Liver (tissue), 9 donors: ENCODE results near the gene HOXB4. TPM values are rescaled to one million over a fixed set of nuclear protein-coding genes. Genes with fewer than 3 reads are reported as not detected.

Source experiments
- DNase-seq: peaks from one replicate; pipeline ENCODE4 v3.0.0-alpha.2; 2017; ENCODE audit warnings: low spot score
- H3K27ac ChIP-seq, 2 donors: one replicate each; pipeline ENCODE4 v1.7.0; 2013; ENCODE audit warnings: inconsistent platforms in 2 of 2, low read length in 2 of 2, control low read depth in 1 of 2, low read depth in 1 of 2, mild to moderate bottlenecking in 1 of 2
- H3K27me3 ChIP-seq, 4 donors: one replicate each; pipeline versions ENCODE4 v1.6.1 to v1.7.0; 2013; ENCODE audit warnings: low read length in 3 of 4, inconsistent platforms in 1 of 4, mild to moderate bottlenecking in 1 of 4, moderate library complexity in 1 of 4; ENCODE audit not compliant: control insufficient read depth in 4 of 4, insufficient read depth in 4 of 4
- H3K36me3 ChIP-seq, 4 donors: one replicate each; pipeline versions ENCODE4 v1.6.1 to v1.7.0; 2013; ENCODE audit warnings: low read length in 3 of 4, mild to moderate bottlenecking in 3 of 4, low read depth in 1 of 4, moderate library complexity in 1 of 4; ENCODE audit not compliant: control insufficient read depth in 4 of 4, insufficient read depth in 3 of 4
- H3K4me1 ChIP-seq, 4 donors: one replicate each; pipeline versions ENCODE4 v1.6.1 to v1.7.0; 2013; ENCODE audit warnings: low read length in 3 of 4, mild to moderate bottlenecking in 3 of 4, moderate library complexity in 1 of 4; ENCODE audit not compliant: control insufficient read depth in 4 of 4, insufficient read depth in 4 of 4
- H3K4me3 ChIP-seq, 3 donors: one replicate each; pipeline versions ENCODE4 v1.6.1 to v1.7.0; 2013; ENCODE audit warnings: low read length in 3 of 3, control low read depth in 1 of 3, low read depth in 1 of 3, mild to moderate bottlenecking in 1 of 3
- H3K9ac ChIP-seq, 2 donors: one replicate each; pipeline ENCODE4 v1.7.0; 2013; ENCODE audit warnings: low read length in 2 of 2, mild to moderate bottlenecking in 2 of 2, moderate library complexity in 2 of 2, control low read depth in 1 of 2, low read depth in 1 of 2
- H3K9me3 ChIP-seq, 4 donors: one replicate each; pipeline versions ENCODE4 v1.6.1 to v1.7.0; 2013; ENCODE audit warnings: low read length in 3 of 4; ENCODE audit not compliant: control insufficient read depth in 4 of 4
- ATF3 ChIP-seq: IDR thresholded peaks from 2 replicates; pipeline ENCODE4 v1.6.1; 2016; ENCODE audit warnings: antibody characterized with exemption
- EGR1 ChIP-seq, 2 donors: IDR thresholded peaks; 2 replicates each; pipeline ENCODE4 v1.6.1; 2016 to 2018; ENCODE audit warnings: antibody characterized with exemption in 2 of 2, low read depth in 2 of 2
- FOXA1 ChIP-seq: IDR thresholded peaks from 2 replicates; pipeline ENCODE4 v1.6.1; 2016; ENCODE audit warnings: antibody characterized with exemption
- FOXA2 ChIP-seq: IDR thresholded peaks from 2 replicates; pipeline ENCODE4 v1.6.1; 2016; ENCODE audit warnings: antibody characterized with exemption
- GABPA ChIP-seq, 2 donors: IDR thresholded peaks in 1 of 2; conservative IDR thresholded peaks in 1 of 2; 2 replicates each; pipeline ENCODE4 v1.6.1; 2016; ENCODE audit warnings: antibody characterized with exemption in 2 of 2, mild to moderate bottlenecking in 1 of 2, moderate library complexity in 1 of 2
- HNF4A ChIP-seq, 2 donors: conservative IDR thresholded peaks; 2 replicates each; pipeline ENCODE4 v1.6.1; 2016; ENCODE audit warnings: antibody characterized with exemption in 2 of 2, mild to moderate bottlenecking in 2 of 2
- HNF4G ChIP-seq: IDR thresholded peaks from 2 replicates; pipeline ENCODE4 v1.6.1; 2016; ENCODE audit warnings: antibody characterized with exemption
- JUND ChIP-seq, 2 donors: IDR thresholded peaks; 2 replicates each; pipeline ENCODE4 v1.6.1; 2016; ENCODE audit warnings: antibody characterized with exemption in 2 of 2
- MAX ChIP-seq: IDR thresholded peaks from 2 replicates; pipeline ENCODE4 v1.6.1; 2016; ENCODE audit warnings: antibody characterized with exemption
- NR2F2 ChIP-seq: IDR thresholded peaks from 2 replicates; pipeline ENCODE4 v1.6.1; 2016; ENCODE audit warnings: antibody characterized with exemption
- RAD21 ChIP-seq, 2 donors: IDR thresholded peaks; 2 replicates each; pipeline ENCODE4 v1.6.1; 2016; ENCODE audit warnings: antibody characterized with exemption in 2 of 2, mild to moderate bottlenecking in 2 of 2
- RXRA ChIP-seq, 2 donors: IDR thresholded peaks; 2 replicates each; pipeline ENCODE4 v1.6.1; 2017 to 2018; ENCODE audit warnings: antibody characterized with exemption in 2 of 2, mild to moderate bottlenecking in 1 of 2
- SP1 ChIP-seq: IDR thresholded peaks from 2 replicates; pipeline ENCODE4 v1.6.1; 2018; ENCODE audit warnings: antibody characterized with exemption, mild to moderate bottlenecking
- TAF1 ChIP-seq: conservative IDR thresholded peaks from 2 replicates; pipeline ENCODE4 v1.6.1; 2016; ENCODE audit warnings: antibody characterized with exemption, mild to moderate bottlenecking
- YY1 ChIP-seq: IDR thresholded peaks from 2 replicates; pipeline ENCODE4 v1.6.1; 2016; ENCODE audit warnings: antibody characterized with exemption, mild to moderate bottlenecking
- WGBS: extraction: QIAGEN DNeasy Blood & Tissue Kit; methylation state at CpG from one replicate; pipeline ENCODE4 v1.1.7; 2013; 5-methylcytosine and 5-hydroxymethylcytosine counted together
- polyA plus RNA-seq, 2 donors: library from polyadenylated mRNA; stranded (reverse) in 1 of 2; unstranded in 1 of 2; fragments of 200-250 nt in 1 of 2; fragments of >200 nt in 1 of 2; fragmentation: Nextera tagmentation in 1 of 2; extraction: Ambion mirVana in 1 of 2; gene quantifications; one replicate each; pipeline versions ENCODE4 v1.2.1 to v1.2.3, GENCODE V29; 2013 to 2015
- total RNA-seq, 2 donors: library from RNA; depleted of rRNA; stranded (reverse); fragments of >200 nt; gene quantifications; one replicate each; pipeline ENCODE4 v1.2.3, GENCODE V29; 2014
- TF ChIP-seq, protein P1 (sequence below): IDR thresholded peaks from 2 replicates; pipeline ENCODE4 v1.6.1; 2016; ENCODE audit warnings: antibody characterized with exemption, mild to moderate bottlenecking
- TF ChIP-seq, protein P2 (sequence below): IDR thresholded peaks from 2 replicates; pipeline ENCODE4 v1.6.1; 2016; ENCODE audit warnings: antibody characterized with exemption
- TF ChIP-seq, protein P3 (sequence below): fragments of 150-350 bp; IDR thresholded peaks from 2 replicates; pipeline ENCODE4 v1.5.1; 2017; ENCODE audit warnings: improper control_type of control experiment, low read depth, low read length; ENCODE audit not compliant: missing input control
- donor health status: healthy.
- donor health status: healthy.
- donor health status: healthy.
- donor health status: healthy.
- donor health status: healthy.

HOXB4 gene
- total and polyA plus RNA-seq, 4 donors, result 0.19 to 0.75 (median 0.50) TPM

- no peak overlapping the region for H3K4me3 ChIP-seq
- peaks cover 0 to 38% (median 10%) of the 10 kb centered on the region in 4 donors for H3K27me3 ChIP-seq
- no peak overlapping the region for H3K9ac ChIP-seq
- DNase-seq, result no peak
- 25% methylated on average over 6 of the region's 6 CpGs for WGBS
- TF ChIP-seq MAX, result no peak
- TF ChIP-seq RXRA (IDR thresholded peaks at IDR 0.05), result no peak
- TF ChIP-seq, protein P1, sequence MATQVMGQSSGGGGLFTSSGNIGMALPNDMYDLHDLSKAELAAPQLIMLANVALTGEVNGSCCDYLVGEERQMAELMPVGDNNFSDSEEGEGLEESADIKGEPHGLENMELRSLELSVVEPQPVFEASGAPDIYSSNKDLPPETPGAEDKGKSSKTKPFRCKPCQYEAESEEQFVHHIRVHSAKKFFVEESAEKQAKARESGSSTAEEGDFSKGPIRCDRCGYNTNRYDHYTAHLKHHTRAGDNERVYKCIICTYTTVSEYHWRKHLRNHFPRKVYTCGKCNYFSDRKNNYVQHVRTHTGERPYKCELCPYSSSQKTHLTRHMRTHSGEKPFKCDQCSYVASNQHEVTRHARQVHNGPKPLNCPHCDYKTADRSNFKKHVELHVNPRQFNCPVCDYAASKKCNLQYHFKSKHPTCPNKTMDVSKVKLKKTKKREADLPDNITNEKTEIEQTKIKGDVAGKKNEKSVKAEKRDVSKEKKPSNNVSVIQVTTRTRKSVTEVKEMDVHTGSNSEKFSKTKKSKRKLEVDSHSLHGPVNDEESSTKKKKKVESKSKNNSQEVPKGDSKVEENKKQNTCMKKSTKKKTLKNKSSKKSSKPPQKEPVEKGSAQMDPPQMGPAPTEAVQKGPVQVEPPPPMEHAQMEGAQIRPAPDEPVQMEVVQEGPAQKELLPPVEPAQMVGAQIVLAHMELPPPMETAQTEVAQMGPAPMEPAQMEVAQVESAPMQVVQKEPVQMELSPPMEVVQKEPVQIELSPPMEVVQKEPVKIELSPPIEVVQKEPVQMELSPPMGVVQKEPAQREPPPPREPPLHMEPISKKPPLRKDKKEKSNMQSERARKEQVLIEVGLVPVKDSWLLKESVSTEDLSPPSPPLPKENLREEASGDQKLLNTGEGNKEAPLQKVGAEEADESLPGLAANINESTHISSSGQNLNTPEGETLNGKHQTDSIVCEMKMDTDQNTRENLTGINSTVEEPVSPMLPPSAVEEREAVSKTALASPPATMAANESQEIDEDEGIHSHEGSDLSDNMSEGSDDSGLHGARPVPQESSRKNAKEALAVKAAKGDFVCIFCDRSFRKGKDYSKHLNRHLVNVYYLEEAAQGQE, result no peak
- no peak for TF ChIP-seq HNF4A (conservative IDR thresholded peaks at IDR 0.05)
- TF ChIP-seq HNF4G, result no peak
- H3K9me3 ChIP-seq, result no peaks in the 10 kb centered on the region
- H3K27ac ChIP-seq, result peak overlapping the region in 1 of 2 donors; percentile 1
- no peaks in the 10 kb centered on the region for H3K36me3 ChIP-seq
- no peaks in the 10 kb centered on the region for H3K4me1 ChIP-seq
These were observed 8.4 kb downstream of the HOXB4 start for GRCh38 chr17:48569674-48570324.

DNA sequence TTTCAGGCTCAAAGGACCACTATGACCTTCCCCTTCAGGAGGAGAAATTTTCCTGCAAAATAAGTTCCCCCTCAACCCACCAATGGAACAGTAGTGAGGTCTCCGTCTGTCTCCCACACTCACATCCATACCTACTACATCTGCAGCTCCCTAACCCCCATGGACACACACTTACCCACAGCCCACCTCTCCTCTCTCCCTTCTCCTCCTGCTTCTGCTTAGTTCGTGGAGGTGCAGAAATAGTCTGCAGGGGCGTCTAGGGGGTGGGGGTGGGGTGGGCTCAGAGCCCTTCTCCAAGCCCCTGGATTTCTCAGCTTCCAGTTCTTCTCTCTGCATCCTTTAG, 8.9 kb downstream of the HOXB4 start:
- Histone ChIP-seq H3K4me1 (peaks cover 0 to 2% (median 0%) of the 10 kb centered on the region in 4 donors), H3K9me3 (no peaks in the 10 kb centered on the region), H3K27me3 (peaks cover 0 to 38% (median 9%) of the 10 kb centered on the region in 4 donors), H3K4me3 (peak overlapping the region in 1 of 3 donors; percentile 5), H3K9ac (peak overlapping the region in 1 of 2 donors; percentile 36), H3K27ac (no peak overlapping the region), H3K36me3 (no peaks in the 10 kb centered on the region)
- no peak for DNase-seq
- TF ChIP-seq HNF4A (conservative IDR thresholded peaks at IDR 0.05), result no peak
- no peak for TF ChIP-seq FOXA2
- TF ChIP-seq, protein P2, sequence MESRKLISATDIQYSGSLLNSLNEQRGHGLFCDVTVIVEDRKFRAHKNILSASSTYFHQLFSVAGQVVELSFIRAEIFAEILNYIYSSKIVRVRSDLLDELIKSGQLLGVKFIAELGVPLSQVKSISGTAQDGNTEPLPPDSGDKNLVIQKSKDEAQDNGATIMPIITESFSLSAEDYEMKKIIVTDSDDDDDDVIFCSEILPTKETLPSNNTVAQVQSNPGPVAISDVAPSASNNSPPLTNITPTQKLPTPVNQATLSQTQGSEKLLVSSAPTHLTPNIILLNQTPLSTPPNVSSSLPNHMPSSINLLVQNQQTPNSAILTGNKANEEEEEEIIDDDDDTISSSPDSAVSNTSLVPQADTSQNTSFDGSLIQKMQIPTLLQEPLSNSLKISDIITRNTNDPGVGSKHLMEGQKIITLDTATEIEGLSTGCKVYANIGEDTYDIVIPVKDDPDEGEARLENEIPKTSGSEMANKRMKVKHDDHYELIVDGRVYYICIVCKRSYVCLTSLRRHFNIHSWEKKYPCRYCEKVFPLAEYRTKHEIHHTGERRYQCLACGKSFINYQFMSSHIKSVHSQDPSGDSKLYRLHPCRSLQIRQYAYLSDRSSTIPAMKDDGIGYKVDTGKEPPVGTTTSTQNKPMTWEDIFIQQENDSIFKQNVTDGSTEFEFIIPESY, result no peak
- no peak for TF ChIP-seq JUND (IDR thresholded peaks at IDR 0.05)
- no peak for TF ChIP-seq YY1
- no peak for TF ChIP-seq SP1
- no peak for TF ChIP-seq GABPA (IDR thresholded peaks at IDR 0.05 in 1 of 2, conservative IDR thresholded peaks at IDR 0.05 in 1 of 2)
- no peak for TF ChIP-seq RAD21 (IDR thresholded peaks at IDR 0.05)
- no peak for TF ChIP-seq EGR1 (IDR thresholded peaks at IDR 0.05; ENCODE audit: low read depth in 2 of 2)
- no peak for TF ChIP-seq HNF4G
- TF ChIP-seq ATF3, result no peak
- TF ChIP-seq NR2F2, result no peak
- no peak for TF ChIP-seq MAX
- no peak for TF ChIP-seq RXRA (IDR thresholded peaks at IDR 0.05)
- no peak for TF ChIP-seq FOXA1
- TF ChIP-seq, protein P3, sequence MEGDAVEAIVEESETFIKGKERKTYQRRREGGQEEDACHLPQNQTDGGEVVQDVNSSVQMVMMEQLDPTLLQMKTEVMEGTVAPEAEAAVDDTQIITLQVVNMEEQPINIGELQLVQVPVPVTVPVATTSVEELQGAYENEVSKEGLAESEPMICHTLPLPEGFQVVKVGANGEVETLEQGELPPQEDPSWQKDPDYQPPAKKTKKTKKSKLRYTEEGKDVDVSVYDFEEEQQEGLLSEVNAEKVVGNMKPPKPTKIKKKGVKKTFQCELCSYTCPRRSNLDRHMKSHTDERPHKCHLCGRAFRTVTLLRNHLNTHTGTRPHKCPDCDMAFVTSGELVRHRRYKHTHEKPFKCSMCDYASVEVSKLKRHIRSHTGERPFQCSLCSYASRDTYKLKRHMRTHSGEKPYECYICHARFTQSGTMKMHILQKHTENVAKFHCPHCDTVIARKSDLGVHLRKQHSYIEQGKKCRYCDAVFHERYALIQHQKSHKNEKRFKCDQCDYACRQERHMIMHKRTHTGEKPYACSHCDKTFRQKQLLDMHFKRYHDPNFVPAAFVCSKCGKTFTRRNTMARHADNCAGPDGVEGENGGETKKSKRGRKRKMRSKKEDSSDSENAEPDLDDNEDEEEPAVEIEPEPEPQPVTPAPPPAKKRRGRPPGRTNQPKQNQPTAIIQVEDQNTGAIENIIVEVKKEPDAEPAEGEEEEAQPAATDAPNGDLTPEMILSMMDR, result no peak
- TF ChIP-seq, protein P1, result no peak
- no peak for TF ChIP-seq TAF1
- WGBS, result 21% methylated on average over 3 of the region's 3 CpGs
